ENCODE data around the gene FEN1. TPM values are rescaled to one million over a fixed set of nuclear protein-coding genes. Genes with fewer than 3 reads are reported as not detected.
A peak's percentile ranks its signal among the peaks of the same experiment; 100 is the strongest.

FEN1 gene
- total RNA-seq, 3 donors from 2014 or later, result 7.5 to 21.8 (median 8.1) TPM

DNA sequence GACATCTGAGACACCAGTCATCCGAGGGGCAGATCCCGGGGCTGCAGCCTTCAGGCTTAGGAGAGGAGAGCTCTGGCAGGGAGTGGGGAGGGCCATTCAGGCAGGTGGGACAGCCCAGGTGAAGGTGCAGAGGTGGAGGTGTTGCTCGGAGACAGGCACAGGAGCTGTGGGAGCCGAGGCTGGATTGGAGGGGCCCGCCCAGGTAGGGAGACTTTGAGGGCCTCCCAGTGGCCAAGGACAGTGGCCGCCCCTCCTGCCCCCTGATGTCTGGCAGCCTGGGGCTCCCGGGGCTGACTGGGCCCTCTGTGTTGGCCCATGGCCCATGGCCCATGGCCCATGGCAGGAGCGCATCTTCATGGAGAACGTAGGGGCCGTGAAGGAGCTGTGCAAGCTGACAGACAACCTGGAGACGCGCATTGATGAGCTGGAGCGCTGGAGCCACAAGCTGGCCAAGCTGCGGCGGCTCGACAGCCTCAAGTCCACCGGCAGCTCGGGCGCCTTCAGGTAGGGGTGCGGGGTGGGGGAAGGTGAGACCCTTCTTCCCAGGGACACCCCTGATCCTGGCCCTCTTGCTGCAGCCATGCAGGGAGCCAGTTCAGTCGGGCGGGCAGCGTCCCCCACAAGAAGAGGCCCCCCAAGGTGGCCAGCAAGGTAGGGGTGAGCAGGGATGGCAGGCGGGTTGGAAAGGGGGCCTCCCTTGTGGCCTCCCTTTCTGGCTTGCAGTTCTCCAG is 13.6 kb upstream of the FEN1 start:
- intact Hi-C loops (cut with DNase I, micrococcal nuclease), result no loop called here
- no peaks in the 10 kb centered on the region for H3K36me3 ChIP-seq (ENCODE audit: low read depth)

GRCh38 chr11:61779666-61780525 is 12.8 kb upstream of the FEN1 start:
- Histone ChIP-seq H3K9me3 (no peaks in the 10 kb centered on the region), H3K4me1 (ENCODE audit: low read depth) (no peaks in the 10 kb centered on the region), H3K36me3 (ENCODE audit: low read depth) (no peaks in the 10 kb centered on the region), H3K4me3 (no peak overlapping the region)
- TF ChIP-seq, protein P1, sequence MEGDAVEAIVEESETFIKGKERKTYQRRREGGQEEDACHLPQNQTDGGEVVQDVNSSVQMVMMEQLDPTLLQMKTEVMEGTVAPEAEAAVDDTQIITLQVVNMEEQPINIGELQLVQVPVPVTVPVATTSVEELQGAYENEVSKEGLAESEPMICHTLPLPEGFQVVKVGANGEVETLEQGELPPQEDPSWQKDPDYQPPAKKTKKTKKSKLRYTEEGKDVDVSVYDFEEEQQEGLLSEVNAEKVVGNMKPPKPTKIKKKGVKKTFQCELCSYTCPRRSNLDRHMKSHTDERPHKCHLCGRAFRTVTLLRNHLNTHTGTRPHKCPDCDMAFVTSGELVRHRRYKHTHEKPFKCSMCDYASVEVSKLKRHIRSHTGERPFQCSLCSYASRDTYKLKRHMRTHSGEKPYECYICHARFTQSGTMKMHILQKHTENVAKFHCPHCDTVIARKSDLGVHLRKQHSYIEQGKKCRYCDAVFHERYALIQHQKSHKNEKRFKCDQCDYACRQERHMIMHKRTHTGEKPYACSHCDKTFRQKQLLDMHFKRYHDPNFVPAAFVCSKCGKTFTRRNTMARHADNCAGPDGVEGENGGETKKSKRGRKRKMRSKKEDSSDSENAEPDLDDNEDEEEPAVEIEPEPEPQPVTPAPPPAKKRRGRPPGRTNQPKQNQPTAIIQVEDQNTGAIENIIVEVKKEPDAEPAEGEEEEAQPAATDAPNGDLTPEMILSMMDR (IDR thresholded peaks at IDR 0.05), result no peak
- intact Hi-C loops (cut with DNase I, micrococcal nuclease), result no loop called here
- no peak for ATAC-seq
- peak in 1 of 3 donors; percentile 32 for DNase-seq

More for the DNA sequence above, 13.6 kb upstream of the FEN1 start:
- H3K4me3 ChIP-seq, result no peak overlapping the region
- no peaks in the 10 kb centered on the region for H3K4me1 ChIP-seq (ENCODE audit: low read depth)
- TF ChIP-seq, protein P1 (IDR thresholded peaks at IDR 0.05), result no peak
- H3K9me3 ChIP-seq, result no peaks in the 10 kb centered on the region
- ATAC-seq (no peak), DNase-seq (peak in 1 of 3 donors; percentile 45)

DNA sequence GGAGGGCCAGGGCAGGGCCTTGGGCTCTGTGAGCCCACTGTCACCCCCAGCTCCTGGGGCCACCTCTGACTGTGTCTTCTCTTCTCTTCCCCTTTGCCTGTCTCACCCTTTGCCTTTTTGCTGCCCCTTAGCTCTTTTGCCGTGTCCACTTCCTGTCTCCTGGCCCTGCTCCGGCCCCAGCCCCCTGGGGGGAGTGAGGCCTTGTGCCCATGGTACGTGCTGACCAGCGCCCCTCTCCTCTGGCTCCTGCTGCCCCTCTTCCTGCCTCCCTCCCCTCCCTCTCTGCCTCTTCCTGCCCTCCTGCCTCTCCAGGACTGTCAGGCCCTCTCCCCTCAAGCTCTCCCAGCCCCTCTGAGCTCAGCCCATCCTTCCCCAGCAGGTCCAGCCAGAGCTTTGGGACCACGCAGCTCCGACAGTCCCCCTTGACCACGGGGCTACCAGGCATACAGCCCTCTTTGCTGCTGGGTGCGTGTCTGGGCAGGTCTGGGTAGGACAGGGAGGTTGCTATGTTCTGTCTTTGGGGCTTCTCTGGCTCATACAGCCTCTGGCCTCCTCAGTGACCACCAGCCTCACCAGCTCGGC is 12.0 kb upstream of the FEN1 start:
- ATAC-seq (no peak), DNase-seq (peak in 1 of 3 donors; percentile 36)
- intact Hi-C loops (cut with DNase I, micrococcal nuclease), result no loop called here
- TF ChIP-seq, protein P1 (IDR thresholded peaks at IDR 0.05), result no peak
- H3K9me3 ChIP-seq, result no peaks in the 10 kb centered on the region
- no peaks in the 10 kb centered on the region for H3K36me3 ChIP-seq (ENCODE audit: low read depth)
- H3K4me3 ChIP-seq, result no peak overlapping the region
- no peaks in the 10 kb centered on the region for H3K4me1 ChIP-seq (ENCODE audit: low read depth)

GRCh38 chr11:61781585-61781984 is 11.1 kb upstream of the FEN1 start:
- intact Hi-C loops (cut with DNase I, micrococcal nuclease), result no loop called here
- H3K4me3 ChIP-seq, result no peak overlapping the region

DNA sequence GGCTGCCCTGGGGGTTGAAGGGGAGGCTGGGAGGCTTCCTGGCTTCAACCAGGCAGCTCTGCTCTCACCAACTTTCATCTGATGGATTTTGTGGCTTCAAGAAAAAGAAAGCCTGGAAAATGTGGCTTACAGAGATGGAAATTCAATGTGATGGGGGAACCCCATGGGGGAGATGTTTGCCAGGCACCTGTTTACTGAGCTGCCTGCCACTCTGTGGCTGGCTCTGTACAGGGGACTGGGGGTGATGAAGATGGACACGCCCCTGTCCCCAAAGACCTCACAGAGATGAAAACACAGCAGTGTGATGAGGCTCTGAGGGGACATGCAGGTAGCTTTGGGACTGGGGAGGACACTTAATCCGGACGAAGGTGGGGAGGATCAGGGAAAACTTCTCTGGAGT is 10.4 kb upstream of the FEN1 start:
- no peaks in the 10 kb centered on the region for H3K9me3 ChIP-seq
- DNase-seq, result no peak
- no peak for ATAC-seq
- no peak overlapping the region for H3K4me3 ChIP-seq
- TF ChIP-seq, protein P1 (IDR thresholded peaks at IDR 0.05), result no peak
- H3K4me1 ChIP-seq (ENCODE audit: low read depth), result no peaks in the 10 kb centered on the region
- no peaks in the 10 kb centered on the region for H3K36me3 ChIP-seq (ENCODE audit: low read depth)
- intact Hi-C loops (cut with DNase I, micrococcal nuclease), result no loop called here

More at GRCh38 chr11:61781585-61781984, 11.1 kb upstream of the FEN1 start:
- no peak for ATAC-seq
- TF ChIP-seq, protein P1 (IDR thresholded peaks at IDR 0.05), result no peak
- no peaks in the 10 kb centered on the region for H3K36me3 ChIP-seq (ENCODE audit: low read depth)
- no peaks in the 10 kb centered on the region for H3K9me3 ChIP-seq
- DNase-seq, result peak in 1 of 3 donors; percentile 38
- H3K4me1 ChIP-seq (ENCODE audit: low read depth), result no peaks in the 10 kb centered on the region

All from mucosa of descending colon (tissue), 3 donors.